SK-N-DZ (cell line): ENCODE results near the gene MED16.
"Not testable (repeated sequence)": the region's sequence is repeated elsewhere in the genome, so short reads cannot be mapped to it uniquely, and the experiment has no call there.

Experiments used
- DNase-seq: peaks from one replicate; pipeline ENCODE4 v3.0.0-alpha.2; 2015; ENCODE audit warnings: low spot score

Gene MED16

DNA sequence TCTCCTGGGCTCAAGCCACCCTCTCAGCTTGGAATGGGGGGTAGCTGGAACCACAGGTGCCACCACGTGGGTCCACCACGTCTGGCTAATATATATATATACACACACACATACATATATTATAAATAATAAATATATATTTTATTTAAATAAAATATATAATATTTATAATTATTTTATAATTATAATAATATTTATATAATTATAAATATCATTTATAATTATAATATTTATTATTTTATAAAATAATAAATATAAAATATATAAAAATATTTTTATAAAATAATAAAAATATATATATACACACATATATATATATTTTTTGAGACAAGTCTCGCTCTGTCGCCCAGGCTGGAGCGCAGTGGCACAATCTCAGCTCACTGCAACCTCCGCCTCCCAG, 38.4 kb downstream of the MED16 start:
- DNase-seq, result no peak

DNA sequence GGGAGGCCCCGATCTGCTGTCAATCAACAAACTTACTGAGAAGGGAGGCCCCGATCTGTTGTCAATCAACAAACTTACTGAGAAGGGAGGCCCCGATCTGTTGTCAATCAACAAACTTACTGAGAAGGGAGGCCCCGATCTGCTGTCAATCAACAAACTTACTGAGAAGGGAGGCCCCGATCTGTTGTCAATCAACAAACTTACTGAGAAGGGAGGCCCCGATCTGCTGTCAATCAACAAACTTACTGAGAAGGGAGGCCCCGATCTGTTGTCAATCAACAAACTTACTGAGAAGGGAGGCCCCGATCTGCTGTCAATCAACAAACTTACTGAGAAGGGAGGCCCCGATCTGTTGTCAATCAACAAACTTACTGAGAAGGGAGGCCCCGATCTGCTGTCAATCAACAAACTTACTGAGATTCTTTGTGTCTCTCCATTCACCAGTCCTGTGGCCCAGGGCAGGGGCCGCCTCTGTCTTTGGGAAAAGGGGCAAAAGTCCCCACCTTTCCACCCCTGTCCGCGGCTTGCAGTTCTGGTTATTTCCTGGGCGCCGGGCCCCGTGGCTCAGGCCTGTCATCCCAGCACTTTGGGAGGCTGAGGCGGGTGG, 39.3 kb downstream of the MED16 start:
- DNase-seq, result not testable (repeated sequence)

DNA sequence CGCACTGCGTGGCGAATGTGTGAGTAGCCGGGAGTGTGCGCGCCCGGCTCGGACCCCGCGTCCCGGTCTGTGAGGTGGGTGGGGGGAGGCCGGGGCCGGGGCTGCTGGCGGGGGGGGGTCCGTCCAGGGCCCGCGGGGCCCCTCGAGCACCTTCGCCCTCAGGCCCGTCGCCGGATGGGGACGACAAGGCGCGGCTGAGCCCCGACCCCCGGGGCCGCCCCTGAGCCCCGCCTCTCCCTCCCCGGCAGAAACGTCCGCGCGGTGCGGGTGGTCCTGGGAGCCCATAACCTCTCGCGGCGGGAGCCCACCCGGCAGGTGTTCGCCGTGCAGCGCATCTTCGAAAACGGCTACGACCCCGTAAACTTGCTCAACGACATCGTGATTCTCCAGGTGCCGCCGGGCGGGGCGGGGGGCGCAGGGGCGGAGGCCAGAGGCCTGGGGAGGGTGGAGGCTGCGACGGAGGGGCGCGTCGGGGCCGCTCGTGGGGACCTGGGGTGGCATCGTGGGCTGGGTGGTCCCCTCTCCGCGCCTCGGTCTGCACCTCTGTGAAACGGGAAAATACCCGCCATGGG, 39.9 kb downstream of the MED16 start:
- no peak for DNase-seq

DNA sequence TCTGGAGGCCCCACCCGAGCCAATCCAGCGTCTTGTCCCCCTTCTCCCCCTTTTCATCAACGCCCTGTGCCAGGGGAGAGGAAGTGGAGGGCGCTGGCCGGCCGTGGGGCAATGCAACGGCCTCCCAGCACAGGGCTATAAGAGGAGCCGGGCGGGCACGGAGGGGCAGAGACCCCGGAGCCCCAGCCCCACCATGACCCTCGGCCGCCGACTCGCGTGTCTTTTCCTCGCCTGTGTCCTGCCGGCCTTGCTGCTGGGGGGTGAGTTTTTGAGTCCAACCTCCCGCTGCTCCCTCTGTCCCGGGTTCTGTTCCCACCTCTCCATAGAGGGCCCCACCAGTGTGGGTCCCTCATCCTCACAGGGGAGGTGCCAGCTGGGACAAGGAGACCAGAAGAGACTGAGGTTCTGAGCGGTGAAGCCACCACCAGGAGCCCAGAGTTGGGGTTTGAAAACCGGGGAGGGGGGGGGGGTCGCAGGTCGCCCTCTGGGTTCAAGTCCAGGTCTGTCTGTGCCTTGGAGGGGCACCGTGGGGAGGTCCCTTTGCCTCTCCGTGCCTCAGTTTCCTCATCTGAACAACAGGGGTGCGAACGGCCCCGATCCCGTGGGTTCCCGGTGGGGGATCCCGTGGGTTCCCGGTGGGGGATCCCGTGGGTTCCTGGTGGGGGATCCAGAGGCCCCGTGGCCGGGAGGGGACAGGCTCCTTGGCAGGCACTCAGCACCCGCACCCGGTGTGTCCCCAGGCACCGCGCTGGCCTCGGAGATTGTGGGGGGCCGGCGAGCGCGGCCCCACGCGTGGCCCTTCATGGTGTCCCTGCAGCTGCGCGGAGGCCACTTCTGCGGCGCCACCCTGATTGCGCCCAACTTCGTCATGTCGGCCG, 40.6 kb downstream of the MED16 start, which contains the start of gene ELANE:
TSS of gene ELANE (plus strand) at position 168 of the 878 bp plus-strand sequence. CDS start at position 194, 26 bp downstream.
- DNase-seq, result no peak

DNA sequence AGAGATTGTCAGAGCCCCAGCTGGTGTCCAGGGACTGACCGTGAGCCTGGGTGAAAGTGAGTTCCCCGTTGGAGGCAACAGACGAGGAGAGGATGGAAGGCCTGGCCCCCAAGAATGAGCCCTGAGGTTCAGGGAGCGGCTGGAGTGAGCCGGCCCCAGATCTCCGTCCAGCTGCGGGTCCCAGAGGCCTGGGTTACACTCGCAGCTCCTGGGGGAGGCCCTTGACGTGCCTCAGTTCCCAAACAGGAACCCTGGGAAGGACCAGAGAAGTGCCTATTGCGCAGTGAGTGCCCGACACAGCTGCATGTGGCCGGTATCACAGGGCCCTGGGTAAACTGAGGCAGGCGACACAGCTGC, 42.0 kb downstream of the MED16 start:
- no peak for DNase-seq

DNA sequence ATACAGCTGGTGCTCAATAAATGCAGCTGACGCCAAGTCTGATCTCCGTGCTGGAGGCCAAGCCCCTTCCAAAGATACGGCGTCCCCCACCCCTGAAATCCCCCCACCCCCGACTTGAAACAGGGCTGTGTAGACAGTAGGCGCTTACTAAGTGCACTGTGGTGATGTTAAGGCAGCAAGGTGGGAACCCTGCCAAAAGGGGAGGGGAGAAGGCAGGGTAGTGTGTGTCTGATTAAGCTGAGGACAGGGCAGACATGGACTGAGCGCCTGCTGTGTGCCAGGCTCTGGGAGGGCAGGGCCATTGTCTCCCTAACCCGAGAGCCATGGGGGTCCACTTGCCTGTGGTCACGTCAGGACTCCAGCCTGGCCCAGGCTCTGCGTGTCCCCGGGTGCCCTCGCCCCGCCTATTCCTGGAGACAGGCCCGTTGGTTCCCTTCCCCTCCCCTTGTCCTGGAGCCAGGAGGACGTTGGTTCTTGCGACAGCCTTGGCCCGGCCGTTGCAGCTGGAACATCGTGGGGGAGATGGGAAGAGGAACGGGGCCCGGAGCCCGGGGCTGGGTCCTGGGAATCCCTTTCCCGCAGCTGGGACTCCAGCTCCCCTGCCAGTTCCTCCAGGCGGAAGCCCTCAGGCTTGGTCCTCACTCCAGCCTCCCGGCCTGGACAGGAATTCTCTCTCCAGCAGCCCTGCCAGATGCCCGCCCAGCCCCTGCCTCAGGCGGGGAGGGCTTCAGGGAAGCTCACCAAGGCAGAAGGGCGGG, 42.6 kb downstream of the MED16 start:
- peak; percentile 67 for DNase-seq

DNA sequence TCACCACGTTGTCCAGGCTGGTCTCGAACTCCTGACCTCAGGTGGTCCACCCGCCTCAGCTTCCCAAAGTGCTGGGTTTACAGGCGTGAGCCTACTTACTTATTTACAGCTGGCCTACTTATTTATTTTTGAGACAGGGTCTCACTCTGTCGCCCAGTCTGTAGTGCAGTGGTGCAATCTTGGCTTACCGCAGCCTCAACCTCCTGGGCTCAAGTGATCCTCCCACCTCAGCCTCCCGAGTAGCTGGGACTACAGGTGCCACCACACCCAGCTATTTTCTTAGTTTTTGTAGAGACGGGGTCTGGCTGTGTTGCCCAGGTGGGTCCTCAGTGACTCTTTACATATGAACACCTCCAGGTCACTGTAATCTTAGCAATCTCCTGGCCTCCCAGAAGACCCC, 43.8 kb downstream of the MED16 start:
- not testable (repeated sequence) for DNase-seq

DNA sequence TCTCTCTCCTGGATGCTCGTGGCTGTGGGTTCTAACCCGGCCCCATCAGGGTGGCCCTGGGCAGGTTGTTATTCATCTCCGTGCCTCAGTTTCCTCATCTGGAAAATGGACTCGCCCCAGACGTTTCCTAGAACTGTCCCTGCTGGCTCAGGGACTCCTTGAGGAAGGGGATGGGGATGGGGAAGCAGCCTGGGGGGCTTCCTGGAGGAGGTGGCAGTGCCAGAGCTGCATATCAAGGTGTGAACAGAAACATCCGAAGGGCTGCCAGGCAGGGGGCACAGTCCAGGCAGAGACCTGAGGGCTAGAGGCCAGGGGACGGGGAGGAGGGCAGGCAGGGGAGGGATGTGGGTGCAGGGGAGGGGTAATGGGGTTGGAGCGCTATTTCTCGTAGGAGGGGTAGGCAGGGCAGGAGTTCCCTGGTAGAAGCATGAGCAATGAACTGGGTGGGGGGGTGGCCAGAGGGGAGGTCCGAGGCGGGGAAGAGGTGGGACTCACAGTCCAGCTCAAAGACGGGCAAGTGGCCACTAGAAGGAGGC, 44.5 kb downstream of the MED16 start:
- DNase-seq, result no peak

DNA sequence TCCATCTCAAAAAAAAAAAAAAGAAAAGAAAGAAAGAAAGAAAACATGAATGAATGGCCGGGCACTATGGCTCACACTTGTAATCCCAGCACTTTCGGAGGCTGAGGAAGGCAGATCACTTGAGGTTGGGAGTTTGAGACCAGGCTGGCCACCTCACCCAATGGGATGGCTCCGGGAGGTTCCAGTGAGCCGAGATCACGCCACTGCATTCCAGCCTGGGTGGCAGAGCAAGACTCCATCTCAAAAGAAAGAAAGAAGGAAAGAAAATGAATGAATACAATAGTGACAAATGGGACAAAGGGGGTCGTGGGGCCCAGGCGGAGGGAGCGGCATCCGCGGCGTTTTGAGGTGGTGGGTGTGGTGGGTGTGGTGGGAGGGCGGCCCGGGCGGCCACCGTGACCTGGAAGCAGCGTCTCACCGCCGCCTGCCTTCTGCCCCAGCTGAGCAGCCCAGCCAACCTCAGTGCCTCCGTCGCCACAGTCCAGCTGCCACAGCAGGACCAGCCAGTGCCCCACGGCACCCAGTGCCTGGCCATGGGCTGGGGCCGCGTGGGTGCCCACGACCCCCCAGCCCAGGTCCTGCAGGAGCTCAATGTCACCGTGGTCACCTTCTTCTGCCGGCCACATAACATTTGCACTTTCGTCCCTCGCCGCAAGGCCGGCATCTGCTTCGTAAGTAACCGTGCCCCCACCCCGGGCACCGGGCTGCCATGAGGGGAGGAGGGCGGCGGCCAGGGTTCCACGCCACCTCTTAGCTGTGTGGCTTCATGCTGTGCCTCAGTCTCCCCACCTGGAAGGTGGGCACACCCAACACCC, 47.1 kb downstream of the MED16 start:
- DNase-seq, result no peak

DNA sequence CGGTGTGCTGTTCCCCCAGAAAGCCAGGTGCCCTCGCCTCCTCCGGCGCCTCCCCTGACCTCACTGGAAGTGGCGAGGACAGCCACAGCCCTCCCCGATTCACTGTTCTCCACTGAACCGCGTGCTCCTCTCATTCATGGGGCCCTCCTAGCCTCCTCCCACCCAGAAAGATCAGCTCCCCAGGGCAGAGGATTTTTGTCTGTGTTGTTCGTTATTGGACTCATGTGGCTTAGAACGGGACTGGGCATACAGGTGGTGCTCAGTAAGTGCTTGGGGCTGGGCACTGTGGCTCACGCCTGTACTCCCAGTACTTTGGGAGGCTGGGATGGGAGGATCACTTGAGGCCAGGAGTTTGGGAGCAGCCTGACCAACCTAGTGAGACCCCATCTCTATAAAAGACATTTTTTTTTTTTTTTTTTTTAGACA, 48.4 kb downstream of the MED16 start:
- no peak for DNase-seq

DNA sequence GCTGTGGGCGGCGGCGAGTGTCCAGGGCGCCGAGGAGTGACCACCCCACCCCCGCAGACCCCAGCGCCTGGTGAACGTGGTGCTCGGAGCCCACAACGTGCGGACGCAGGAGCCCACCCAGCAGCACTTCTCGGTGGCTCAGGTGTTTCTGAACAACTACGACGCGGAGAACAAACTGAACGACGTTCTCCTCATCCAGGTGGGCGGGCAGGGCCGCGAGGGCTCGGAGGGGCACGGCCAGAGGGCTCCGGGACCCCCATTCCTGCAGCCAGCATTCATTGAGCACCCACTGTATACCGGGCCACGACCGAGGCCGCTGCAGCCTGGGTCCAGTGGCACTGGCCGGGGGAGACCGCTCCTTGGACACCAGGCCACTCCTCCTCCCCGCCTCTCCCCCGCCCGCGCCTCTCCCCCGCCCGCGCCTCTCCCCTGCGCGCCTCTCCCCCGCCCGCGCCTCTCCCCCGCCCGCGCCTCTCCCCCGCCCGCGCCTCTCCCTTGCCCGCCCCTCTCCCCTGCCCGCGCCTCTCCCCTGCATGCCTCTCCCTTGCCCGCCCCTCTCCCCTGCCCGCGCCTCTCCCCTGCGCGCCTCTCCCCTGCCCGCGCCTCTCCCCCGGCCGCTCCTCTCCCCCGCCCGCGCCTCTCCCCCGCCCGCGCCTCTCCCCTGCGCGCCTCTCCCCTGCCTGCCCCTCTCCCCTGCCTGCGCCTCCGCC, 49.0 kb downstream of the MED16 start:
- no peak for DNase-seq

DNA sequence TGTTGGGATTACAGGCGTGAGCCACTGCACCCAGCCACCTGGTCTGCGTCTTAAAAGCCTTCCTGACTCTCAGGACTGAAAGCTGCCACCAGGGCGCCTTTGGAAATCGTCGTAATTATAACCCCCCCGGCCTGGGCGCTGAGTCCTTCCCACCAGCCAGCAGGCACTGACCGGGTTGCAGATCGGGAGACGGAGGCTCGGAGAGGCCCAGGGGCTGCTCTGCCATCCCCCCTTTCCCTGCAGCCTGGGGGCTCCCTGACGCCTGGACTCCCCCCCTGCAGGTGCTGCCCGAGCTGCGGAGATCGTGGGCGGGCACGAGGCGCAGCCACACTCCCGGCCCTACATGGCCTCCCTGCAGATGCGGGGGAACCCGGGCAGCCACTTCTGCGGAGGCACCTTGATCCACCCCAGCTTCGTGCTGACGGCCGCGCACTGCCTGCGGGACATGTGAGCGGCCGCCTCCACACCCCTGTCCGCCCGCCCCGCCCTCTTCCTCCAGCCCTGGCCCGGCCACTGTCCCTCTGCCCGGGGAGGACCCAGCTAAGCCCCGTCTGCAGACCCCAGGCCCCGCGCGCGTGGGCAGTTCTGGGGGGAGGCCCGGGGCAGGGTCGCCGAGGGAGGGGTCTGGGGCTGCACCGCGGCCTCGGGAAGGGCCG, 49.7 kb downstream of the MED16 start:
- no peak for DNase-seq

DNA sequence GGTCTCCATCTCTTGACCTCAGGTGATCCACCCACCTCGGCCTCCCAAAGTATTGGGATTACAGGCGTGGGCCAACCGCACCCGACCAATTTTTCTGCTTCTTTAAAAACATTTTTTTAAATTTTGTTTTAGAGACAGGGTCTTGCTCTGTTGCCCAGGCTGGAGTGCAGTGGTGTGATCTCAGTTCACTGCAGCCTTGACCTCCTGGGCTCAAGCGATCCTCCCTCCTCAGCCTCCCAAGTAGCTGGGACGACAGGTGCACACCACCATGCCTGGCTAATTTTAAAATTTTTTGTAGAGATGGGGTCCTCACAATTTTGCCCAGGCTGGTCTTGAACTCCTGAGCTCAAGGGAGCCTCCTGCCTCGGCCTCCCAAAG, 50.2 kb downstream of the MED16 start:
- not testable (repeated sequence) for DNase-seq

DNA sequence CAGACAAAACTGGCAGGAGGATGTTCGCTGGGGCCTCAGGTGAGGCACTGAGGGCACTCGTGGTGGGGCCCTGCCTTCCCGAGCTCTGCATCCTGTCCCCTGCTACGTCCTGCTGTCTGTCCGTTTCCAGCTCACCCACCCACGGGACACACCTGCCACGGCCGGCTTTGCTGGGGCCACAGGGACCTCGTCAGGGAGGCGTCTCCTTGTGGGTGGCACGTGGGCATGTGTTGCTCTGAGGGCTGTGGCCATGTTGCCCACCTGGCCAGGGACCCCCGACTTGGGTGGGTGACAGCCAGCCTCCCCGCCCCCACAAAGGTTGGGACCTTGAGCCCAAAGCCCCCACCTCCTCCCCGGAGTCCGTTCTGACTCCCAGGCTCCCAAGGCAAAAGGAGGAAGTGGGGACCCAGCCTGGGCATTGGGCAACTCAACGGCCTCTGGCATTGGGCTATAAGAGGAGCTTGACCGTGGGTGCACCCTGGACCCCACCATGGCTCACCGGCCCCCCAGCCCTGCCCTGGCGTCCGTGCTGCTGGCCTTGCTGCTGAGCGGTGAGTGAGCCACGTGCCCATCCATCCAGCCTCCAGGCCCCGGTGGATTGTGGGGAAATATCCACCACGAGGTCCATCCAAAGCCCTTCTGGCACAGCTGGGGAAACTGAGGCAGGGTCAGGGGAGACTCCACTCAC, 52.3 kb downstream of the MED16 start, which contains the start of gene PRTN3:
TSS of gene PRTN3 (plus strand) at position 481 of the 688 bp plus-strand sequence. CDS start at position 491, 10 bp downstream.
- no peak for DNase-seq

DNA sequence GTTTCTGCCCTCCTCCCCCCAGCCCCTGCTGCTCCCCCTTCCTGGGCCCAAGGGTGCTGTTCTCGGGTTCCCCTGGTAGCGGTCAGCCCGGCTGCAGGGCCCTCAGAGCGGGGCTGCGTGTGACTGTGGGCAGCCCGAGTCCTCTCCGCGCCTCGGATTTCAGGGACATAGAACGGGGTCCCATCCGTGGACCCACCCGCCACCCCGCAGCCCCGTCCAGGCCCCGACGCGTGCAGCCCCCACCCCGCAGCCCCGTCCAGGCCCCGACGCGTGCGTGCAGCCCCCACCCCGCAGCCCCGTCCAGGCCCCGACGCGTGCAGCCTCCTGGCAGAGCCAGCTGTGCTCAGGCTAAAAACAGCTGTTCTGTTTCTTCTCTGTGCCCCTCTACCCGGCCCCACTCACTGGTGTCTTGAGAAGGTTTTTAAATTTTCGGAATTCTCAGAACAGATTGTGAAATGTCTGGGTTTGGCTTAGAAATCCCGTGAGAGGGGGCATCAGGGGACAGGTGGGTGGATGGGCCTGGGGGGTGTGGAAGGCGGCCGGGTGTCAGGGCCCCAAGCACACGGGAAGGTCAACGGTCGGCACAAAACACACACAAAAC, 57.7 kb downstream of the MED16 start:
- no peak for DNase-seq

DNA sequence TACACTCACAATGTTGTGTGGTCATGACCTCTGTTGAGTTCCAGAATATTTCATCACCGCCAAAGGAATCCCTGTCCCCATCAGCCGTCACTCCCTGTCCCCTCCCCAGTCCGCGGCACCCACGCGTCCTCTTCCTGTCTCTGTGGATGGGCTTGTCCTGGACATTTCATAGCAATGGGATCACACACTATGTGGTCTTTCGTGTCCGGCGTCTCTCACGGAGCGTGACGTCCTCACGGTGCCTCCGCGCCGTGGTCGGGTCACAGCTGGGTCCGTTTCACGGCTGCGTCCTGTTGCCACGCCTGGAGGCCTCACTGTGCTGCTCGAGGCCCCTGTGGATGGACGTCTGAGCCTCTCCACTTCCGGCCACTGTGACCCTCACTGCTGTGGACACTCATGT, 58.8 kb downstream of the MED16 start:
- DNase-seq, result no peak

DNA sequence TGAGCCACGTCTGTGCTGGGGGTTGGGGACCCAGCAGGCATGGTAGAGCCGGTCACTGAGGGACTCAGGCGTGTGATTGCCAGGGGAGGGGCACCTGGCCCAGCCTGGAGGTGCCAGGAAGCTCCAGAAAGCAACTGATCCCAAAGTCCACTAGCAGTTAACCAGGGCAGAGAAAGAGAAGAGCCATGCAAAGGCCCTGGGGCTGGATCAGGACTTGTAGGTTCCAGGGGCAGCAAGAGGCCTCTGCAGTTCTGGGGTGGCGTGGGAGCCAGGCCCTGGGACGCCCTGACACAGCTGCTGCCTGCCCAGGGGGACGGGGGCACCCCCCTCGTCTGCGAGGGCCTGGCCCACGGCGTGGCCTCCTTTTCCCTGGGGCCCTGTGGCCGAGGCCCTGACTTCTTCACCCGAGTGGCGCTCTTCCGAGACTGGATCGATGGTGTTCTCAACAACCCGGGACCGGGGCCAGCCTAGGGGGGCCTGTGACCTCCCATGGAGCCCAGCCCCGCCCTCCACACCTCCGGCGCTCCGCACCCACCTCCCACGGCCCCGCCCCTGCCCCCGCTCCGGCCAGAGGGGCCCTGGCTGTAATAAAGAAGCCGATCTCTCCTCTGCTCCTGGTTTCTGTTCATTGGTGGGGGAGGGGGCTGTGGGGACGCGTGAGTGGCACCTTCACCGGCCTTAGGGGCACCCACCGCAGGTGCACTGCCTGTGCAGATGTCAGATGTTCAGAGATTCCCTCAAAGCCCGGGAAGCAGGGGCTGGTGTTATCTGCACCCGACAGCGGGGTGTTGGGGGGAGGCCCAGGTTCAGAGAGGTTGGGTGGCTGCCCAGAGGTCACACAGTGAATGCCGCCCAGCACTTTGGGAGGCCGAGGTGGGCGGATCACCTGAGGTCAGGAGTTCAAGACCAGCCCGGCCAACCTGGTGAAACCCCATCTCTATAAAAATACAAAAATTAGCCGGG, 61.3 kb downstream of the MED16 start:
- no peak for DNase-seq
